A549 (cell line): ENCODE measurements around the gene FXYD3. TPM values are rescaled to one million over a fixed set of nuclear protein-coding genes. Genes with fewer than 3 reads are reported as not detected.

Experiments used
- ATAC-seq, 2 experiments: fragments of 200-7000 bp in 1 of 2; fragments of >200 bp in 1 of 2; cut with Nextera tagmentation in 1 of 2; cut with Tn5 transposase in 1 of 2; 3 replicates each; pipeline versions ENCODE4 v1.8.0 to v1.9.1; 2018 to 2020; ENCODE audit warnings: mild to moderate bottlenecking in 1 of 2, moderate library complexity in 1 of 2
- CTCF ChIA-PET: fragments of 300-600 bp; sonication (Branson Sonifier 250); formaldehyde crosslinking; extraction: SDS; loops from one replicate; lab custom pipeline; 2021; ENCODE audit warnings: antibody characterized with exemption, inconsistent platforms; lab: Yijun Ruan, JAX
- POLR2A ChIA-PET: fragments of 350-600 bp; formaldehyde crosslinking; extraction: SDS; loops from one replicate; lab custom pipeline; 2021; ENCODE audit warnings: antibody characterized with exemption, inconsistent platforms; lab: Yijun Ruan, JAX
- DNase-seq, 2 experiments: peaks; one replicate each; pipeline versions ENCODE4 v3.0.0 to v3.0.0-alpha.2; 2011 to 2016; ENCODE audit warnings: low read depth in 1 of 2, low spot score in 1 of 2
- FAIRE-seq: peaks from 2 replicates; lab custom pipeline; 2011; peaks lifted over from hg19 to GRCh38; lab: Jason Lieb, UNC
- H3K27ac ChIP-seq, 2 experiments: fragments of >200 bp; sonication (Bioruptor Twin); formaldehyde crosslinking; 3 replicates each; pipeline ENCODE4 v1.5.1; 2016 to 2017
- H3K4me1 ChIP-seq: fragments of >200 bp; sonication (Bioruptor Twin); formaldehyde crosslinking; 3 replicates; pipeline ENCODE4 v1.6.1; 2016
- H3K4me2 ChIP-seq: fragments of >200 bp; sonication (Bioruptor Twin); formaldehyde crosslinking; 3 replicates; pipeline ENCODE4 v1.6.1; 2016
- H3K4me3 ChIP-seq: fragments of >200 bp; sonication (Bioruptor Twin); formaldehyde crosslinking; 3 replicates; pipeline ENCODE4 v1.5.1; 2016
- H3K9me3 ChIP-seq: fragments of >200 bp; sonication (Bioruptor Twin); formaldehyde crosslinking; 3 replicates; pipeline ENCODE4 v1.6.1; 2016
- ATOH8 ChIP-seq: fragments of 250-450 bp; sonication (Bioruptor Pico); IDR thresholded peaks from 2 replicates; pipeline ENCODE4 v1.5.0; 2020; ENCODE audit warnings: low read depth, mild to moderate bottlenecking, moderate library complexity
- BHLHE40 ChIP-seq: IDR thresholded peaks from 2 replicates; pipeline ENCODE4 v1.6.1; 2012; ENCODE audit warnings: low read depth, low read length, inconsistent platforms
- CBX2 ChIP-seq: fragments of 200-600 bp; sonication (generic); IDR thresholded peaks from 2 replicates; pipeline ENCODE4 v1.6.1; 2016; ENCODE audit warnings: low read depth, mild to moderate bottlenecking, borderline replicate concordance
- CBX8 ChIP-seq: fragments of 200-600 bp; sonication (generic); IDR thresholded peaks from 2 replicates; pipeline ENCODE4 v1.6.1; 2016
- CHD2 ChIP-seq: fragments of 150-350 bp; IDR thresholded peaks from 2 replicates; pipeline ENCODE4 v1.6.1; 2014; ENCODE audit warnings: low read length; ENCODE audit not compliant: partially characterized antibody
- CHD4 ChIP-seq: fragments of 200-600 bp; sonication (generic); IDR thresholded peaks from 2 replicates; pipeline ENCODE4 v1.6.1; 2016; ENCODE audit warnings: antibody characterized with exemption, mild to moderate bottlenecking, borderline replicate concordance
- CTCF ChIP-seq: fragments of >200 bp; sonication (Bioruptor Twin); formaldehyde crosslinking; IDR thresholded peaks from 3 replicates; pipeline ENCODE4 v1.5.1; 2016
- EHF ChIP-seq: fragments of 250-450 bp; sonication (Bioruptor Pico); IDR thresholded peaks from 2 replicates; pipeline ENCODE4 v1.5.0; 2020; ENCODE audit warnings: mild to moderate bottlenecking
- EHMT2 ChIP-seq: fragments of 200-600 bp; sonication (generic); IDR thresholded peaks from 2 replicates; pipeline ENCODE4 v1.6.1; 2016; ENCODE audit warnings: antibody characterized with exemption, low read depth, mild to moderate bottlenecking, moderate library complexity
- ESRRA ChIP-seq: fragments of 150-350 bp; IDR thresholded peaks from 2 replicates; pipeline ENCODE4 v1.6.1; 2014; ENCODE audit warnings: mild to moderate bottlenecking, low read length, borderline replicate concordance
- FOSB ChIP-seq: fragments of 250-450 bp; sonication (Bioruptor Pico); IDR thresholded peaks from 2 replicates; pipeline ENCODE4 v1.5.0; 2020; ENCODE audit warnings: mild to moderate bottlenecking, moderate library complexity
- GATA3 ChIP-seq: IDR thresholded peaks from 2 replicates; pipeline ENCODE4 v1.6.1; 2012; ENCODE audit warnings: borderline replicate concordance
- HES2 ChIP-seq: fragments of >200 bp; sonication (Bioruptor Twin); formaldehyde crosslinking; IDR thresholded peaks from 2 replicates; pipeline ENCODE4 v1.6.1; 2016
- HEYL ChIP-seq: fragments of 250-450 bp; sonication (Bioruptor Pico); IDR thresholded peaks from 2 replicates; pipeline ENCODE4 v1.8.0; 2021; ENCODE audit warnings: mild to moderate bottlenecking, moderate library complexity
- HMGXB4 ChIP-seq: fragments of 250-450 bp; sonication (Bioruptor Pico); IDR thresholded peaks from 2 replicates; pipeline ENCODE4 v1.5.0; 2021; ENCODE audit warnings: mild to moderate bottlenecking, moderate library complexity, borderline replicate concordance
- HOXA7 ChIP-seq: fragments of 250-450 bp; sonication (Bioruptor Pico); IDR thresholded peaks from 2 replicates; pipeline ENCODE4 v1.5.0; 2020; ENCODE audit warnings: mild to moderate bottlenecking, moderate library complexity
- HOXB5 ChIP-seq: fragments of 250-450 bp; sonication (Bioruptor Pico); IDR thresholded peaks from 2 replicates; pipeline ENCODE4 v1.5.0; 2020; ENCODE audit warnings: mild to moderate bottlenecking, moderate library complexity
- JUN ChIP-seq, 2 experiments: fragments of >200 bp; sonication (Bioruptor Twin); formaldehyde crosslinking; IDR thresholded peaks; 2 replicates in 1 of 2; 3 replicates in 1 of 2; pipeline ENCODE4 v1.6.1; 2016 to 2017
- KDM5A ChIP-seq: fragments of 200-600 bp; sonication (generic); IDR thresholded peaks from 2 replicates; pipeline ENCODE4 v1.6.1; 2016; ENCODE audit warnings: antibody characterized with exemption, mild to moderate bottlenecking
- MAFK ChIP-seq: fragments of 450-650 bp; IDR thresholded peaks from 2 replicates; pipeline ENCODE4 v1.6.1; 2014; ENCODE audit not compliant: partially characterized antibody
- MAZ ChIP-seq: fragments of 150-350 bp; IDR thresholded peaks from 2 replicates; pipeline ENCODE4 v1.6.1; 2014; ENCODE audit warnings: antibody characterized with exemption, low read depth, low read length, borderline replicate concordance
- NPAS2 ChIP-seq: fragments of 250-450 bp; sonication (Bioruptor Pico); IDR thresholded peaks from 2 replicates; pipeline ENCODE4 v1.8.0; 2022; ENCODE audit warnings: mild to moderate bottlenecking, moderate library complexity, borderline replicate concordance
- RCOR1 ChIP-seq: fragments of 150-350 bp; IDR thresholded peaks from 2 replicates; pipeline ENCODE4 v1.6.1; 2014; ENCODE audit warnings: antibody characterized with exemption, low read length, low read depth
- REST ChIP-seq: fragments of 200-600 bp; sonication (generic); IDR thresholded peaks from 2 replicates; pipeline ENCODE4 v1.6.1; 2016; ENCODE audit warnings: antibody characterized with exemption, mild to moderate bottlenecking, moderate library complexity
- RFX5 ChIP-seq: fragments of 450-650 bp; IDR thresholded peaks from 2 replicates; pipeline ENCODE4 v1.7.1; 2014; ENCODE audit warnings: antibody characterized with exemption, mild to moderate bottlenecking, moderate library complexity
- SMC3 ChIP-seq: fragments of >200 bp; sonication (Bioruptor Twin); formaldehyde crosslinking; IDR thresholded peaks from 3 replicates; pipeline ENCODE4 v1.6.1; 2018; ENCODE audit warnings: inconsistent platforms
- SREBF2 ChIP-seq: fragments of 450-650 bp; IDR thresholded peaks from 2 replicates; pipeline ENCODE4 v1.6.1; 2014; ENCODE audit warnings: mild to moderate bottlenecking, moderate library complexity
- ZNF302 ChIP-seq: fragments of 250-450 bp; sonication (Bioruptor Pico); IDR thresholded peaks from 2 replicates; pipeline ENCODE4 v1.9.0; 2021; ENCODE audit warnings: inconsistent platforms, mild to moderate bottlenecking, moderate library complexity
- WGBS: methylation state at CpG from one replicate; pipeline ENCODE4 v1.1.6; 2017; ENCODE audit errors: missing lambda C conversion rate; 5-methylcytosine and 5-hydroxymethylcytosine counted together
- polyA plus RNA-seq, 4 experiments: library from polyadenylated mRNA; depleted of rRNA in 3 of 4; stranded (reverse); fragments of >200 nt; fragmentation: RNase III in 1 of 4; extraction: RNeasy Plus Mini Kit Qiagen cat#74134 plus additional on column Dnase treatment in 1 of 4; gene quantifications; 2 replicates in 3 of 4; 3 replicates in 1 of 4; pipeline ENCODE4 v1.2.3, GENCODE V29; 2011 to 2017

Gene FXYD3
- polyA plus RNA-seq, 2 of the 4 experiments (the other 2 are of a cell fraction), result 0.32 TPM; not detected in 1

GRCh38 chr19:35090506-35091214, 25.0 kb upstream of the FXYD3 start (continued):
- TF ChIP-seq HMGXB4 (CRISPR knock-in tag) (no peak), SMC3 (peak; percentile 89), ATOH8 (CRISPR knock-in tag) (no peak), EHMT2 (no peak), MAFK (no peak), NPAS2 (CRISPR knock-in tag) (no peak), CHD2 (no peak), CBX8 (no peak), GATA3 (no peak), EHF (no peak), CBX2 (no peak), REST (no peak), CHD4 (no peak), KDM5A (no peak), ZNF302 (CRISPR knock-in tag) (no peak), HEYL (CRISPR knock-in tag) (no peak), MAZ (no peak), HOXA7 (CRISPR knock-in tag) (no peak), RFX5 (no peak), ESRRA (peak; percentile 32; the same call in 1 of the 2 replicates)

- DNase-seq (no peak), ATAC-seq (no peak), FAIRE-seq (no peak)
- no peak overlapping the region for H3K4me2 ChIP-seq
- ChIA-PET CTCF (interaction anchor here (1.0 to 5.2 kb wide), 9 partner anchors 7 to 334 kb away, joined by 3 to 69 read pairs (median 38); partner anchors contain the start of gene FXYD5), POLR2A (no interaction called here)
- H3K27ac ChIP-seq, result no peak overlapping the region
- no peaks in the 10 kb centered on the region for H3K9me3 ChIP-seq
- H3K4me1 ChIP-seq, result peaks cover 8% of the 10 kb centered on the region; the same call in 2 of the 3 replicates
- H3K4me3 ChIP-seq, result no peak overlapping the region
- WGBS, result 83% methylated on average over 5 of the region's 5 CpGs
- TF ChIP-seq SREBF2, result no peak
- TF ChIP-seq NPAS2 (CRISPR knock-in tag), result no peak
- no peak for TF ChIP-seq HOXB5
- TF ChIP-seq FOSB, result no peak
- no peak for TF ChIP-seq RCOR1
- TF ChIP-seq HES2, result no peak
- no peak for TF ChIP-seq BHLHE40
- TF ChIP-seq REST, result no peak
- TF ChIP-seq JUN (IDR thresholded peaks at IDR 0.05), result no peak
- no peak for TF ChIP-seq CTCF
Observed at GRCh38 chr19:35093430-35093829, 22.2 kb upstream of the FXYD3 start.
